Prostate gland (tissue), 2 donors: Measurements from ENCODE around the gene MCM10. TPM values are rescaled to one million over a fixed set of nuclear protein-coding genes. Genes with fewer than 3 reads are reported as not detected.

Experiments used
- DNase-seq: peaks from one replicate; pipeline ENCODE4 v3.0.0-alpha.2; 2019; ENCODE audit warnings: low spot score
- H3K27ac ChIP-seq, 2 donors: fragments of 200-600 bp; sonication (generic); 2 replicates each; pipeline ENCODE4 v1.5.1; 2017 to 2019
- H3K27me3 ChIP-seq: fragments of 200-600 bp; sonication (generic); replicated peaks from 2 replicates; pipeline ENCODE4 v1.5.1; 2019; ENCODE audit not compliant: insufficient read depth
- H3K36me3 ChIP-seq, 2 donors: fragments of 200-600 bp; sonication (generic); 1 replicate in 1 of 2; 2 replicates in 1 of 2; pipeline versions ENCODE4 v1.5.1 to v1.8.1; 2017 to 2019
- H3K4me1 ChIP-seq: fragments of 200-600 bp; sonication (generic); replicated peaks from 2 replicates; pipeline ENCODE4 v1.5.1; 2019
- H3K4me3 ChIP-seq, 2 donors: fragments of 200-600 bp; sonication (generic); 2 replicates each; pipeline ENCODE4 v1.5.1; 2017 to 2019
- H3K9me3 ChIP-seq: fragments of 200-600 bp; sonication (generic); 2 replicates; pipeline ENCODE4 v1.5.1; 2017
- CTCF ChIP-seq, 4 experiments: fragments of 200-600 bp in 2 of 4; fragments of 450-650 bp in 2 of 4; sonication (generic) in 2 of 4; IDR thresholded peaks; 1 replicate in 3 of 4; 2 replicates in 1 of 4; pipeline ENCODE4 v1.5.1; 2016 to 2019; ENCODE audit warnings: antibody characterized with exemption in 4 of 4, mild to moderate bottlenecking in 2 of 4, moderate library complexity in 2 of 4
- POLR2A ChIP-seq: fragments of 450-650 bp; IDR thresholded peaks from one replicate; pipeline ENCODE4 v1.6.1; 2016; ENCODE audit warnings: antibody characterized with exemption, mild to moderate bottlenecking
- POLR2AphosphoS5 ChIP-seq: sonication (generic); formaldehyde crosslinking; IDR thresholded peaks from one replicate; pipeline ENCODE4 v1.6.1; 2017; ENCODE audit warnings: antibody characterized with exemption
- WGBS: methylation state at CpG from one replicate; pipeline ENCODE4 v1.1.5; 2018; 5-methylcytosine and 5-hydroxymethylcytosine counted together
- intact Hi-C: fragments of 100-400 bp; cut with DNase I; formaldehyde crosslinking; loops from one replicate; pipeline ENCODE4 v1.14.2; 2022
- small RNA-seq, 2 donors: library from RNA; depleted of rRNA; stranded (forward); fragments of <200 nt; gene quantifications; one replicate each; pipeline ENCODE3, GENCODE V24; 2016
- total RNA-seq, 2 donors: library from RNA; depleted of rRNA; stranded (reverse); fragments of >200 nt; gene quantifications; one replicate each; pipeline ENCODE4 v1.1.0, GENCODE V29; 2016

Gene MCM10
- total RNA-seq, 2 donors from 2014 or later = 0.55 to 1.6 TPM

- H3K9me3 ChIP-seq = no peaks in the 10 kb centered on the region
- 95% methylated on average over 4 of the region's 4 CpGs for WGBS
- no peak overlapping the region for H3K27ac ChIP-seq
- H3K27me3 ChIP-seq = no peaks in the 10 kb centered on the region
- H3K4me1 ChIP-seq = no peaks in the 10 kb centered on the region
- DNase-seq = no peak
- intact Hi-C loops = no loop called here
- H3K4me3 ChIP-seq = no peak overlapping the region
- H3K36me3 ChIP-seq = no peaks in the 10 kb centered on the region
- no peak for TF ChIP-seq POLR2AphosphoS5
- TF ChIP-seq CTCF (IDR thresholded peaks at IDR 0.05) = no peak
- no peak for TF ChIP-seq POLR2A
Observed at GRCh38 chr10:13247784-13248183, 86.4 kb downstream of the MCM10 start.

DNA sequence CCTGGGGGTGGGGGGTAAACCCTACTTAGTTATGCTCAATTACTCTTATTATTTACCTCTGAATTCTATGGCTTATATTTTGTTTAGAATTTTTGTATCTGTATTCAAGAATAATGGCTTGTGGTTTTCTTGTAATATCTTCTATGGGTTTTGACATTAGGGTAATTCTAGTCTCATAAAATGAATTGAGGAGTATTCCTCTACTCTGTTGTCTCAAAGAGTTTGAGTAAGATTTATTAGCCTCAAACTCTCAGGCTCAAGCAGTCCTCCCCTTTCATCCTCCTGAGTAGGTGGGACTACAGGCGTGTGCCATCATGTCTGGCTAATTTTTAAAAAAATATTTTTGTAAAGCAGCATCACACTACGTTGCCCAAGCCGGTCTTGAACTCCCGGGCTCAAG is 92.4 kb downstream of the MCM10 start:
- H3K27ac ChIP-seq = no peak overlapping the region
- DNase-seq = no peak
- no peaks in the 10 kb centered on the region for H3K36me3 ChIP-seq
- 53% methylated on average over 4 of the region's 4 CpGs for WGBS
- intact Hi-C loops = no loop called here
- no peaks in the 10 kb centered on the region for H3K27me3 ChIP-seq
- TF ChIP-seq POLR2AphosphoS5 (no peak), POLR2A (no peak), CTCF (IDR thresholded peaks at IDR 0.05) (no peak)
- no peaks in the 10 kb centered on the region for H3K9me3 ChIP-seq
- no peak overlapping the region for H3K4me3 ChIP-seq
- no peaks in the 10 kb centered on the region for H3K4me1 ChIP-seq

DNA sequence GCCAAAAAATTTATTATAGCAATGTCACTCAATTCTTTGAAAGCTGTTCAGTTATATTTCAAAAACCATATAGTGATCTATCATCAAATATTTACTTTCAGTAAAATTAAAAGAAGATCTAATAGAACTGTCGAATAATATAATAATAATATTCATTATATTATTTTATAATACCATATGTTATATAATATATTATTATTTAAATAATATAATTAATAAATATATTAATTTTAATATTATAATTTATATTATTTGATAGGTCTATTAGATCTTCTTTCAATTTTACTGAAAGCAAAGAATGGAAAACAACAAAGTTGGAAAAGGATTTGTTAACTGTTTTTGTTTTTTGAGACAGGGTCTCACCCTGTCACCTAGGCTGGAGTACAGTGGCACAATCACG is 95.3 kb downstream of the MCM10 start:
- H3K4me1 ChIP-seq = no peaks in the 10 kb centered on the region
- H3K27ac ChIP-seq = no peak overlapping the region
- DNase-seq = no peak
- intact Hi-C loops = no loop called here
- no peaks in the 10 kb centered on the region for H3K9me3 ChIP-seq
- H3K4me3 ChIP-seq = no peak overlapping the region
- H3K36me3 ChIP-seq = no peaks in the 10 kb centered on the region
- TF ChIP-seq POLR2AphosphoS5 (no peak), CTCF (IDR thresholded peaks at IDR 0.05) (no peak), POLR2A (no peak)
- 84% methylated on average over 2 of the region's 2 CpGs for WGBS
- no peaks in the 10 kb centered on the region for H3K27me3 ChIP-seq

DNA sequence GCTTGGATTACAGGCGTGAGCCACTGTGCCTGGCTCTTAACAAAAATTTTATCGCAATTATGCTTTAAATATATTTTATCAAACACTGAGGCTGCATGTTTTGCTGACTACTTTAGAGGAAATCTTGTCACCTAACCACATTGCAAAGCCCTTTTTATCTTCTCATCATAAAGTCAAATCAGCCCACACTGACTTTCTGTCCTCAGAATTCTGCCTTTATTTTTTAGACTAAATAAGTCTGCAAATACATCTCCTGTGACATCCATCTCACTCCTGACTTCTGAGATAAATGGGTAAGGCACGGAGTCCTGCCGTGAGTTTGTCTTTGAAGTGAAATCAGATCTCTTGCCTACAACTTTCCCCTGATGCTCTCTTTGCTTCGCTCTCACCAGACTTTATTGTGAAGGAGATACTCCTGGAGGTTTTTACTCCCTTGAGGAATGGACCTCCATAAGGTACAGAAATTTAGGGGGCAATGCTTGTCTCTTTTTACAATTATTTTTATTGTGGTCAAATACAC is 96.3 kb downstream of the MCM10 start:
- 45% methylated on average over 5 of the region's 5 CpGs for WGBS
- no peak overlapping the region for H3K27ac ChIP-seq
- H3K4me1 ChIP-seq = no peaks in the 10 kb centered on the region
- no peaks in the 10 kb centered on the region for H3K36me3 ChIP-seq
- no peak for DNase-seq
- H3K4me3 ChIP-seq = no peak overlapping the region
- intact Hi-C loops = no loop called here
- TF ChIP-seq POLR2AphosphoS5 (no peak), POLR2A (no peak), CTCF (IDR thresholded peaks at IDR 0.05) (no peak)
- H3K9me3 ChIP-seq = no peaks in the 10 kb centered on the region
- no peaks in the 10 kb centered on the region for H3K27me3 ChIP-seq

Small RNAs within 50 kb of the gene (small RNA-seq; reads per million reads assigned to genes)
- gene RNU6-6P = 0 reads per million in 2 donors

Other genes with a start within 250 kb of the MCM10 start
- 10 to 100 TPM; 17.6 to 41.8 TPM for gene CCDC3, start 159.8 kb upstream of the MCM10 start, total RNA-seq
- 10 to 100 TPM; 19.2 to 69.9 TPM for gene OPTN, start 61.4 kb upstream of the MCM10 start, total RNA-seq
- not detected for gene UCMA, start 72.8 kb downstream of the MCM10 start, total RNA-seq
- 10 to 100 TPM; 18.2 to 27.4 TPM for gene PHYH, start 138.5 kb downstream of the MCM10 start, total RNA-seq
- 10 to 100 TPM; 41.1 to 60.9 TPM for gene SEPHS1, start 186.7 kb downstream of the MCM10 start, total RNA-seq